GM18502 (cell line): ENCODE data around the gene PKDCC.

Experiments
- ATAC-seq: cut with Tn5 transposase; IDR thresholded peaks from one replicate; pipeline ENCODE4 v1.9.1; 2021; ENCODE audit warnings: mild to moderate bottlenecking; ENCODE audit not compliant: unreplicated experiment, poor library complexity

PKDCC gene

GRCh38 chr2:42048299-42049220, 739 bp downstream of the PKDCC start:
- no peak for ATAC-seq

DNA sequence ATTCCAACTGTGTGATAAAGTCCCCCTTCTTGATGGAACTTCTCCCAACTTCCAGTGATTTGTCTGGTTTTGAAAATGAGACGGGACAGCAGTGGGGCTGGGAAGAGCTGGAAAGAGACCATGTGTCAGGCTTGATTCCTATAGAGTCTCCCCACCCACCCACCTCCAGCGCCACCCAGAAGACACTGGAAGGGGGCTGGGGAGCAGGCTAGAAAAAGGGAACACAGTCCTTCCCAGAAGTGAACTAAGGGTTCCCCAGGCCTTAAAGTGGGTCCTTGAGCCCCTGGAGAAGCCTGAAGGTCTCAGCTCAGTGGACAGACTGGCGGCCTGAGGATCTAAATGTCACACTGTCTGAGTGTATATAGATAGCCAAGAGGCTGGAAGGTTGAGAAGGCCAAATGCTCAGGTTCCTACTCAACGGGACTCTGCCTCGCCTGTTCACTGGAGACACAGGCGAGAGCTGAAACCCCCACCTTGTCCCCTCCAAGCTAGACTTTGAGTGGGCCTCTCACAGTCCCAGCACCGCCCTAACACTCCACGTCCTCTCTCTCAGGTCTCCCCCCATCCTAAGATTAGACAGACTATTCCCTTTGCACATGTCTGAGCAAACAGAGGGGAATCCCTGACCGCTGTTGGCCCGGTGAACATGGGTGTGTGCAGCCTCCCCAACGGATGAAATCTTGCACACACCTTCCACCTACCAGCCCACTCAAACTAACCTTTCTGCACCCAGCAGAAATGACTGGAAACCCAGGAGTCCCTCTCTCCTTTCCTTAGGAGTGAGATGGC, 1.6 kb downstream of the PKDCC start:
- no peak for ATAC-seq

- no peak for ATAC-seq
Observed at GRCh38 chr2:42050010-42050702, 2.3 kb downstream of the PKDCC start.

DNA sequence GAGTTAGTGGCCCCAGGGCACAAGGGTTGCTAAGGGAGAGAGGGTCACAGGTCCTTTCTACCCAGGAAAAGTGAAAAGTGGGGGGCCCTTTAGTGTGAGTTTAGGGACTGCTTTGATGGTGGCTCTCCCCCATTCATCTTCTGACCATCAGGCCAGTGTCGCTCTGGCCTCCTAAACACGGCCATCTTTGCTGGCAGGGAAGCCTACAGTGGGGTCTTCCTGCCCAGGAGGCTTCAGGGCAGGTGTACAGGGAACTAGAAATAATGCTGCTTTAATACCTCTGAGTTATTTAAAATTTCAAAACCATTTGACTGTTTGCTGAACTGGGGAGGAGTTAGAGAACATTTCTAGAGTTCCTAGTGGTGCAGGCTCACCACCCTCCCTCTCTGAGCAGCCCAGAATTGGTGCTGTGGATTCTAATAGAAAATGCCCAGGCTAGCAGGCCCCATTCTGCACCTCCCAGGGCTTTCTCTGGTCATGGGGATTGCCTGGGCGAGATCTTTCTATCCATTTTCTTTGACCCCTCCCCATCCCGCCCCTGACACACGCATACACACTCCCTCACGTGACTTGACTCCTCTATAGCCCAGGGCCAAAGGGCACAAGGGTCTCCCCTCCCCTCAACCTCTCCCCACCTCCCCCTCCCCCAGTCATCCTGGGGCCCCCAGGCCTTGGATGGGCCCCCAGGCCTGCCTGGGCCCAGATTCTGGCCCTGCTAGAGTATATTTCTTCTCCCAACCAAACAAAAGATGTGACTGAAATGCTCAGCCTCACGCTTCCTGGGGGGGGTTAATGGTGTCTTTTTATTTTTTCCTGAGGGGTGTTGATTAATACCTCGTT, 3.1 kb downstream of the PKDCC start:
- ATAC-seq: no peak

DNA sequence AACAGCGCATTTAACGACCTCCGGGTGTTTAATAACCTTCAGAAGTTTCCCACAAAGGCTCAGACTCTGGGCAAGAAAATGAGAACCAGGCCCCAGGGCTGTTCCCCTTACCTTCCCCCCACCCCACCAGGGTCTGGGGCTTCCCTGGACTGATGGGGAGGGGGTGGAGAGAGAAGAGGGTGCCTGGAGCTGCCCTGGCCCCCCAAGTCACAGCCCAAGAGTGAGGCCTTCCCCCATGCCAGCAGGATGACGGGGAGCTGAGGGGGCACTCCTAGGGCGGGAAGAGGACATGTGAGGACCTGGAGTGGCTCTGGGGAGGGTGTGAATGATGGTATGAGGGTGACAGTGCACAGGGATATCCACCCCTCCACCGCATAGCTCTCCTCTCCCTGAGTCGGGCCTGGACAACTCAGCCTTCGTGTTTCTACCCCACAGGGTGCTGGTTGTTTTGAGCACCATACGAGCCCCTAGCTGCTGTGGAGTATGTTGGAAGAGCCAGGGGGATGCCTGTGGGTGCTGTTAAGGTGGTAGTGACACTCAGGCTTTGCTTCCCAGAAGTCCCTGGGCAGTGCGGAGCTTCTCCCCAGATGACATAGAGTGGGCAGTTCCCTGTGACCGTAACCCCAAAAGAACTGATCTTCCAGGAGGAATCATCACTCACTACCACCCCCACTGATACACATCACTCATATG, 3.9 kb downstream of the PKDCC start:
- ATAC-seq: no peak

GRCh38 chr2:42052702-42053481, 5.1 kb downstream of the PKDCC start:
- no peak for ATAC-seq

GRCh38 chr2:42053482-42053790, 5.6 kb downstream of the PKDCC start:
- ATAC-seq: no peak

DNA sequence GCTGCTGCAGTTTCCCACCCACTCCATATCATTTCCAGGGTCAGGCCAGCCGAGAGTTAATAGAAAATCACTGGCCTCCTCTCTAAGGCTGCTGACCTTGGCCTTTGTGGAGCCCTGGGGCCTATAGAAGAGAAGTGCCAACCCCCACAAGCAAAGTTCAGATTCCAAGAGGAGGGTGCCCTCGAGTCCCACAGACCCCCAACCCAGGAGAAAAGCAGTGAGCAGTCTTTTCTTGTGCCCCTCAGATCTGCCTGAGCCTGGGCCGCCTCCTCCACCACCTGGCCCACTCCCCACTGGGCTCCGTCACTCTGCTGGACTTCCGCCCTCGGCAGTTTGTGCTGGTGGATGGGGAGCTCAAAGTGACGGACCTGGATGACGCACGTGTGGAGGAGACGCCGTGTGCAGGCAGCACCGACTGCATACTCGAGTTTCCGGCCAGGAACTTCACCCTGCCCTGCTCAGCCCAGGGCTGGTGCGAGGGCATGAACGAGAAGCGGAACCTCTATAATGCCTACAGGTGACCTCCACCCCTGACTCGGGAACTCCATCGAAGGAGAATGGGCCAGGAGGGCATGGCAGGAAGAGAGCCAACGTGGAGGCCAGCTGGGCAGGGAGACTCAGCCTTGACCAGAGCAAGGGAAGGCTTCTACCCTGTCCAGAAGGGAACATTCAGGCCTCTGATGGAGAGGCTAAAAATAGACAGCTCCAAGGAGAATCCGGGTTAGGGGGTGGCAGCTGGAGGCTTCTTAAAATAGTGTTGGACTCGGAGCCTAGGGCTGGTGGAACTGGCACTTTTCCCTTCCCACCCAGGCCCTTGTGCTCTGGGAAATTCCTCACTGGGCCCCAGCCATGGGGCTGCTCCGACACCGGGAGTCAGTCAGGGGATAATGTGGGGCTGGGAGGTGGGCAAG, 6.2 kb downstream of the PKDCC start:
- no peak for ATAC-seq

GRCh38 chr2:42054714-42055430, 7.1 kb downstream of the PKDCC start:
- ATAC-seq: no peak

DNA sequence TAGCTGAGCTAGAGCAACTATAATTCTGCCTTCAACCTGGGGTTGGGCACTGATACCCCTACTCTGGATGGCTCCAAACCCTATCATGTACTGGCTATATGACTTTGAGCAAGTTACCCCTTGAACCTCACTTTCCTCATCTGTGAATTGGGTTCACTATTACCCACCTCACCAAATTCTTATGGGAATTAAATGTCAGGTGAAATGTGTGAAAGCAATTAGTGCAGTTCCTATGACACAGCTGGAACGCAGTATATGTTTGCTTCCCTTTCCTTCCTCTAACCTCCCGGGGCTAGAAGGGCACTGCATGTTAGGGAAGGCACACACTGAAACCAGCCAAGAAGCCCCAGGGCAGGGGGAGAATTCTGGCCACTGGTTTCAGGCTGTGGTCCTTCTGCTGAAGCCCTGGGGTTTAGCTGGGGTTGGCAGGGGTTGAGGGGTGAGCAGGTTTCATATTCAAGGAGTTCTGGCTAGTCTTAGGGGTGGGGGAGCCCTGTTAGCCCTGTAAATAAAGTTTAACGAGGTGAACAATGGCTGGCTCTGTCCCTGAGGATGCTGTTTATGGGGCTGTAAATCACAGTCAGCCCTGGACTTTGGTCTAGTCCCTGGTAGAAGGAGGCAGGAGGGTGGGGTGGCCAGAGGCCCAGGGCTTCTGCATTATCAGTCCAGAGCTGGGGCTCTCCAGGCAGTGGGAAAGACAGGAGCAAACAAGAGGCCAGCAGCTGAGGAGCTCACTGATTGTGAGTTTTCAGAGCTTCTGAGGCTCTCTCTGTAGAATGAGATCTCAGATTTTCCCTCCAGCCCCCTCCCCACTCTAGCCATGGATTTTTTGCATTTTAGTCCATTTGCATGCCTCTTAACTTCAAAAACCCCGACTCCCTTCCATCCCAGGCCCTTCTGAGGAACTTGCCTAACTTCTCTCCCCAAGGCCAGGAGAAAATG, 8.0 kb downstream of the PKDCC start:
- no peak for ATAC-seq

GRCh38 chr2:42057159-42057901, 9.5 kb downstream of the PKDCC start:
- ATAC-seq: no peak

DNA sequence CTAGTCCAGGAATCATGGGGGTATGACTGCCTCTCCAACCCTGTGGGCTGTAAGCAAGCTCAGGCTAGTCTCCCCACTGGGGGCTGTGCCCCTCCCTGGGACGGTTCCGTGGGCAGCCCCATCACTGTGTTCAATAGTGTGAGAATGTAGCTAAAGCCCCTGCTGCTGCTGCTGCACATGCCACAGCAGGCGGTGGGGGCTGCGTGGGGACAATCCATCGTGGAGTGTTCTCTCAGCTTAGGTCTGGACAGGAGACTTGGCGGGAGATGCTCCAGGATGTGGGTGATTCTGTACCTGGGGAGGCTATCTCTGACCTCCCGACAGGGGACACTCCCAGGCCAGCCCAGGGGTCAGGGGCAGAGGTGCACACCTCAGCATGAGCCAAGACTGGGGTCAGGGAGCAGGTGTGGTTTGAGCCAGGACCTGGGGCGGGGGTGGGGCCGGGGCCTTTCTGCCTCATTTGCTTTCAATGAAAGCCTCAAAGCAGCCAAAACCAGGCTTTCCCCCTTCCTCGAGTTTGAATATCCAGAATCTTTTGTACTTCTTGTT, 10.2 kb downstream of the PKDCC start:
- no peak for ATAC-seq

DNA sequence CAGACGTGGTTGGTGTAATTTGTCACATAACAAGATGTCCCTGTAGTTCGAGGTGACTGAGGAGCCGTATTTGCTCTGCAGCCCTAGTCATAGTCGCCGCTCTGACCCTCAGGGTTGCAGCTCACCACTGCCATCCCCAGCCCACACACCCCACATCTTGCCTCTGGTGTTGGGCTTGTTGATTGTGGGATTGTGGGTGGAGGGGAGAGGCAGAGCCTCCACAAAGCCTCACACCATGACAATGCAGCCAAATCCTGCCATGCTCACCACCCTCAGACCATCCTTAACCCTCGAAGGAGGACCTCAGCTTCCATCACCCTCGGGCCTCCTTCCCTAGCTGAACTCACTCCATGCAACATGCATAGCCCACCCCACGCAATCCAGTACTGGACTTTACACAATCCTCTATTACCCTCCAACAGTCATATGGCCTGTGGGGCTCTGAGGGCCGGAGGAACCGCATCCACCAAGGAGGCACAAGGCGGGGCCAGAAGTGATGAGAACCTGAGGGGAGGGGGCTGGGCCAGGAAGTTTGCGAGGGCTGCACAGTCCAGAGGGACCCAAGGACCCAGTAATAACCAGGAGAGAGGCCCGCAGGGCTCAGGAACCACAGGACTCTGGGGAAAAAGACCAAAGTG, 11.6 kb downstream of the PKDCC start:
- no peak for ATAC-seq

- no peak for ATAC-seq
Observed at GRCh38 chr2:42060028-42060427, 12.2 kb downstream of the PKDCC start.
